Transverse colon (tissue), 3 donors: Measurements from ENCODE around the gene CDK5.

ENCODE experiments used
- POLR2A ChIP-seq: fragments of 450-650 bp; IDR thresholded peaks from one replicate; pipeline ENCODE4 v1.6.1; 2016; ENCODE audit warnings: antibody characterized with exemption, mild to moderate bottlenecking, moderate library complexity
- TF ChIP-seq, protein P1 (sequence below), 5 experiments: fragments of 200-600 bp in 3 of 5; fragments of 450-650 bp in 2 of 5; sonication (generic) in 3 of 5; IDR thresholded peaks; 1 replicate in 2 of 5; 2 replicates in 3 of 5; pipeline ENCODE4 v1.5.1; 2016 to 2017; ENCODE audit warnings: antibody characterized with exemption in 5 of 5, inconsistent platforms in 3 of 5, mild to moderate bottlenecking in 2 of 5, moderate library complexity in 1 of 5

DNA sequence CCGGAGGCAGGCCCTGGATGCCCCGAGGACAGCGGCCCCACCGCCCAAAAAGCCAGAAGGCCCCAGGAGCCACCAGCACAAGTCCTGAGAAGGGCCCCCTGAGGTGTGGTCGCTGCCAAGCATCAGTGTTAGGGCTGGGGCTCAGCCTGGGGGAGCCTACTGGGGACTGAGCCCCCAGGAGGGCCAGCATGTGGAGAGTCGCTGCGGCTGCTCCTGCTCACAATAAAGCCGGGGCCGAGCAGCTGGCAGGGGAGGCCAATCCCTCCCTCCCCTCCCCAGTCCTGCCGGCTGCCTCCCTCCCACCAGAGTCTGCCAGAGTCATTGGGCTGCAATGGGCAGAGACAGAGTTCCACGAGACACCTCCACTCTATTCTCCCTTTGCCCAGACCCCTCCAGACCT is 12.4 kb downstream of the CDK5 start:
- TF ChIP-seq, protein P1, sequence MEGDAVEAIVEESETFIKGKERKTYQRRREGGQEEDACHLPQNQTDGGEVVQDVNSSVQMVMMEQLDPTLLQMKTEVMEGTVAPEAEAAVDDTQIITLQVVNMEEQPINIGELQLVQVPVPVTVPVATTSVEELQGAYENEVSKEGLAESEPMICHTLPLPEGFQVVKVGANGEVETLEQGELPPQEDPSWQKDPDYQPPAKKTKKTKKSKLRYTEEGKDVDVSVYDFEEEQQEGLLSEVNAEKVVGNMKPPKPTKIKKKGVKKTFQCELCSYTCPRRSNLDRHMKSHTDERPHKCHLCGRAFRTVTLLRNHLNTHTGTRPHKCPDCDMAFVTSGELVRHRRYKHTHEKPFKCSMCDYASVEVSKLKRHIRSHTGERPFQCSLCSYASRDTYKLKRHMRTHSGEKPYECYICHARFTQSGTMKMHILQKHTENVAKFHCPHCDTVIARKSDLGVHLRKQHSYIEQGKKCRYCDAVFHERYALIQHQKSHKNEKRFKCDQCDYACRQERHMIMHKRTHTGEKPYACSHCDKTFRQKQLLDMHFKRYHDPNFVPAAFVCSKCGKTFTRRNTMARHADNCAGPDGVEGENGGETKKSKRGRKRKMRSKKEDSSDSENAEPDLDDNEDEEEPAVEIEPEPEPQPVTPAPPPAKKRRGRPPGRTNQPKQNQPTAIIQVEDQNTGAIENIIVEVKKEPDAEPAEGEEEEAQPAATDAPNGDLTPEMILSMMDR (IDR thresholded peaks at IDR 0.05) = no peak
- TF ChIP-seq POLR2A = no peak
